WTC11 (cell line): ENCODE data around the gene MRPS11.
"Not testable (repeated sequence)": the region's sequence is repeated elsewhere in the genome, so short reads cannot be mapped to it uniquely, and the experiment has no call there.

ENCODE experiments used
- AFF4 ChIP-seq: sonication (generic); formaldehyde crosslinking; IDR thresholded peaks from 2 replicates; pipeline ENCODE4 v1.8.1; 2023; ENCODE audit warnings: mild to moderate bottlenecking, missing genetic modification reagents, borderline replicate concordance
- ATF3 ChIP-seq: sonication (generic); formaldehyde crosslinking; conservative IDR thresholded peaks from 2 replicates; pipeline ENCODE4 v1.8.1; 2022; ENCODE audit warnings: mild to moderate bottlenecking, missing genetic modification reagents
- CTCF ChIP-seq: fragments of 200-600 bp; IDR thresholded peaks from 2 replicates; pipeline ENCODE4 v1.8.0; 2022; ENCODE audit warnings: antibody characterized with exemption
- E2F4 ChIP-seq: sonication (generic); formaldehyde crosslinking; IDR thresholded peaks from 2 replicates; pipeline ENCODE4 v1.8.1; 2022; ENCODE audit warnings: low read depth, mild to moderate bottlenecking, moderate library complexity, missing genetic modification reagents, borderline replicate concordance
- ELF4 ChIP-seq: sonication (generic); formaldehyde crosslinking; IDR thresholded peaks from 2 replicates; pipeline ENCODE4 v1.8.1; 2022; ENCODE audit warnings: low read depth, mild to moderate bottlenecking, moderate library complexity, missing genetic modification reagents
- JUN ChIP-seq: sonication (generic); formaldehyde crosslinking; IDR thresholded peaks from 2 replicates; pipeline ENCODE4 v1.8.0; 2023; ENCODE audit warnings: mild to moderate bottlenecking, missing genetic modification reagents
- PREB ChIP-seq: sonication (generic); formaldehyde crosslinking; IDR thresholded peaks from 2 replicates; pipeline ENCODE4 v1.8.1; 2022; ENCODE audit warnings: mild to moderate bottlenecking, missing genetic modification reagents, moderate library complexity, borderline replicate concordance
- STAT6 ChIP-seq: sonication (generic); formaldehyde crosslinking; conservative IDR thresholded peaks from 2 replicates; pipeline ENCODE4 v1.8.1; 2023; ENCODE audit warnings: mild to moderate bottlenecking, low read depth, missing genetic modification reagents, moderate library complexity

GRCh38 chr15:88524094-88524493 is 56.6 kb downstream of the MRPS11 start:
- TF ChIP-seq ATF3 (CRISPR knock-in tag); CTCF; STAT6 (CRISPR knock-in tag); JUN (CRISPR knock-in tag); AFF4; PREB (CRISPR knock-in tag); E2F4 (CRISPR knock-in tag); ELF4 (CRISPR knock-in tag): not testable (repeated sequence)
